ENCODE data around the gene ATP8B2.
"Not testable (repeated sequence)": the region's sequence is repeated elsewhere in the genome, so short reads cannot be mapped to it uniquely, and the experiment has no call there.

The ATP8B2 gene

DNA sequence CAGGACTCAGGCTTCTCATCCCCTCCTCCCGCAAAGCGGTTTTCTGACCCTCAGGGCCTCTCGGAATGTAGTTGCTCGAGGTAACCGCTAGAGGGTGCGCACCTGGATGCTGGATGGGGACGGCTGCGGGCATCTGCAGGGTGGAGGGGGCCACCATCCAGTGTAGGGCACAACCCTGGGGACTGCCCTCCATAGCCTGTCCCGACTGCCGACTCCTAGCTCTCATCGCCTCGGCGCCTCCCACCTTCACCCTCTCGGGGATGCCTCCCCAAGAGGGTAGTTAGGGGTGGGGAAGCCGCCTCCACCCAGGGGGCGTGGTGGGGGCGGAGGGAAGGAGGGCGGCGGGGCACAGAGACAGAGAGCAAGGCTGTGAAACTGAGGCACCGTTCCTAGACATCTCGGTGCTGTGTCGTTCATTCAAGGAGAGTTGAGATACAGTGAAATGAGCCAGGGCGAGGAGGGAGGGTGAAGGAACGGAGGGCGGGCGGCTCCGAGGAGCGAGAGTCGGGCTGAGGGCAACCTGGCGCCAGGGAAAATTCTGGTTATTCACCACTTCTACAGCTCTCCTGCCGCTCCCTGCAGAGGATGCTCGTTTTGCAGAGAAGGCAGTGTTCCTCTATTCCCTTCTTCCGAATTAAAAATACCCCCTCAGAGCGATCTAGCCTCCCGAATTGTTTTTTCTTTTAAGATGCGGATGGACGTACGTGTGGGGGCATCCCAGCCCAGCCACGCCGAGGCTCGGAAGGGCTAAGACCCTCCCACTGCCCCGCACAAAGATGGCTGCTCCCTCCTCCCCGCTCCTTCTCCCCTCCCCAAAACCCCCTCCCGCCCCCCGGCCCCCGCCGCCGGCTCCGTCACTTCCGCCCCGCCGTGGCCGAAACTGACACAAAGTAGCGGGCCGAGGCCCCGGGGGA, at the start of gene ATP8B2:
ATP8B2 (plus strand) TSS at position 857 of the 914 bp plus-strand sequence. CDS start 2,617 bp downstream, outside the sequence.
- peak; percentile 77 for DNase-seq

DNA sequence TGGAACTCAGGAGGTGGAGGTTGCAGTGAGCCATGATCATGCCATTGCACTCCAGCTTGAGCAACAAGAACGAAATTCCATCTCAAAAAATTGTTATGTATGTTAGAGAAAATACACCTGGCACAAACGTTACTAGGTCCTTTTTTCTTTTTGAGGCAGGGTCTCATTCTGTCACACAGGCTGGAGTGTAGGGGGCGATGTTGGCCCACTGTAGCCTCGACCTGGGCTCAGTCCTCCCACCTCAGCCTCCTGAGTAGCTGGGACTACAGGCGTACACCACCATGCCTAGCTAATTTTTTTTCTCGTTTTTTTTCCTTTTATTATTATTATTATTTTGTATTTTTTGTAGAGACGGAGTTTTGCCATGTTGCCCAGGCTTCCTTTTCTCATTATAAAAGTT, 48.5 kb upstream of the ATP8B2 start:
- no peak for DNase-seq

DNA sequence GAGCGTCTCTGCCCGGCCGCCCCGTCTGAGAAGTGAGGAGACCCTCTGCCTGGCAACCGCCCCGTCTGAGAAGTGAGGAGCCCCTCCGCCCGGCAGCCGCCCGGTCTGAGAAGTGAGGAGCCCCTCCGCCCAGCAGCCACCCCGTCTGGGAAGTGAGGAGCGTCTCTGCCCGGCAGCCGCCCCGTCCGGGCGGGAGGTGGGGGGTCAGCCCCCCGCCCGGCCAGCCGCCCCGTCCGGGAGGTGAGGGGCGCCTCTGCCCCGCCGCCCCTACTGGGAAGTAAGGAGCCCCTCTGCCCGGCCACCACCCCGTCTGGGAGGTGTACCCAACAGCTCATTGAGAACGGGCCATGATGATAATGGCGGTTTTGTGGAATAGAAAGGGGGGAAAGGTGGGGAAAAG, 37.7 kb upstream of the ATP8B2 start:
- not testable (repeated sequence) for DNase-seq

- DNase-seq, result no peak
These were observed 36.7 kb upstream of the ATP8B2 start for GRCh38 chr1:154288661-154289060.

DNA sequence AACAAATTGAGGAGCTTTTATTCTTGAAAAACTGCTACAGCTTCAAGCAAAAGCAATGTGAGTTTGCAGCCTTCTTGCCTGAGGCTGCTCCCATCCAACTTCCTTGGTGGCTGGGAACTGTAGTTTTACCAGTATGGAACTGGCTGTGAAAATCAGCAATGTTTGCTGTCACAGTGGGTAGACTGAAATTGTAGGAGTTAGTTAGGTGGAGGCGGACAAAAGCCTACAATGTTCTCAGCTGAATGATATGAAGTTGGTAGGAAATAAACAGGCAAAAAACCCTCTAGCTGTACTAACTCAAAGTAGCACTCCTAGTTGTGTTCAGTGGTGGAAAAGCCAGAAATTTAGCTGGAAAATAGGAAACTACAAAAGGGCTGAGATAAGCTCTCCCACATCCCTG, 34.4 kb upstream of the ATP8B2 start:
- no peak for DNase-seq

- no peak for DNase-seq
These were observed 29.7 kb upstream of the ATP8B2 start for GRCh38 chr1:154295408-154296235.

GRCh38 chr1:154301582-154301981, 23.7 kb upstream of the ATP8B2 start:
- DNase-seq, result no peak

DNA sequence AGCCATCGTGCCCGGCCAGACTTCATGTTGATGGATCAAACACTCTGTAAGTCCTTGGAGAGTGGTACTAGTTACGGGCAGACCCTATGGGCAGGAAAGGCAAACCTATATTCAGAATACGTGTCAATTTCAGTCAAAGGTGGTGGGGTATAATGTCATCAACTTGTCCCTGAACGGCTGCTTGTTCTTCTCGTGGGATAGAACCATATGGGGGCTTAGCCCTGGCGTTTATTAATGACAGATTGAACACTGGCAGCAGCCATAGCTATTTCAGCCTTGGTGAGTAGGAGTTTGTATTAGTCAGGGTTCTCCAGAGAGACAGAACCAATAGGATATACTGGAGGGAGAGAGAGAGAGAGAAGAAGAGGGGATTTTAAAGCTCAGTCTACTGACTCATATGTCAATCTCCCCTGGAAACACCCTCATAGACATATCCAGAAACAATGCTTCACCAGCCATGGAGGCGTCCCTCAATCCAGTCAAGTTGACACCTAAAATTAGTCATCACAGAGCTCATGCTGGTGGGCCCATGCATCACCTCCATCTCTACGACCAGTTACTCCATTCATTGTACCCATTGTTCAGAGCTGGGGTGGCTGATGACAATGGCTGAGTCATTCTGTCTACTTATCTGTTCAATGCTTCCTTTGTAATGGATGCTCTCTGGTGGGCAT, 20.5 kb upstream of the ATP8B2 start:
- no peak for DNase-seq

DNA sequence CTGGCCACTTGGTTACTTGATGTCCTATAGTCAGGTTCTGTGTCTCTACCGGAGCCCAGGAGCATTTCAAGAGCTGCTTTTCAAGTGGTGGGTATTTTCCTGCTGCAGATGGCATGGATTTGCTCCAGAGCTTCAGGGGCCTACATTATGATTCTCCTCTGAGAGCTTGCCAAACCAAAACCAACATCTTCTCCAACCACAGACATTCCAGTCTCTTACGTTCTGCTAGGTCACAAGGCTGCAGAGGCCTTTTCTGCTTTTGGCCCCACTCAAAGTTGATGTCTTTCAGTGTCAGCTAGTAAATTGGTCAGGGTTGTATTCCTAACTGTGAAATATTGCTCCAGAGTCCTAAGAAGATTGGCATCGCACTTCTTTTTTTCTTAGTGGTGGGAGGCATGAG, 19.2 kb upstream of the ATP8B2 start:
- no peak for DNase-seq

GRCh38 chr1:154307670-154308270, 17.6 kb upstream of the ATP8B2 start:
- DNase-seq, result not testable (repeated sequence)

- DNase-seq, result not testable (repeated sequence)
These were observed 16.2 kb upstream of the ATP8B2 start for GRCh38 chr1:154309136-154309535.

- DNase-seq, result not testable (repeated sequence)
These were observed 12.9 kb upstream of the ATP8B2 start for GRCh38 chr1:154312229-154313065.

GRCh38 chr1:154313066-154313356, 12.3 kb upstream of the ATP8B2 start:
- no peak for DNase-seq

DNA sequence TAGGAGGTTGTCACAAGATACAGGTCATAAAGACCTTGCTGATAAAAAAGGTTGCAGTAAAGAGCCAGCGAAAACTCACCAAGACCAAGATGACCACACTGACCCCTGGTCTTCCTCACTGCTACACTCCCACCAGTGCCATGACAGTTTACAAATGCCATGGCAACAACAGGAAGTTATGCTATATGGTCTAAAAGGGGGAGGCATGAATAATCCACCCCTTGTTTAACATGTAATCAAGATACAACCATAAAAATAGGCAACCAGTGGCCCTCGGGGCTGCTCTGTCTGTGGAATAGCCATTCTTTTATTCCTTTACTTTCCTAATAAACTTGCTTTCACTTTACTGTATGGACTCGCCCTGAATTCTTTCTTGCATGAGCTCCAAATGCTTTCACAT, 11.1 kb upstream of the ATP8B2 start:
- DNase-seq, result not testable (repeated sequence)

GRCh38 chr1:154316704-154317103, 8.6 kb upstream of the ATP8B2 start:
- no peak for DNase-seq

- DNase-seq, result no peak
These were observed 6.9 kb upstream of the ATP8B2 start for GRCh38 chr1:154318386-154318785.

DNA sequence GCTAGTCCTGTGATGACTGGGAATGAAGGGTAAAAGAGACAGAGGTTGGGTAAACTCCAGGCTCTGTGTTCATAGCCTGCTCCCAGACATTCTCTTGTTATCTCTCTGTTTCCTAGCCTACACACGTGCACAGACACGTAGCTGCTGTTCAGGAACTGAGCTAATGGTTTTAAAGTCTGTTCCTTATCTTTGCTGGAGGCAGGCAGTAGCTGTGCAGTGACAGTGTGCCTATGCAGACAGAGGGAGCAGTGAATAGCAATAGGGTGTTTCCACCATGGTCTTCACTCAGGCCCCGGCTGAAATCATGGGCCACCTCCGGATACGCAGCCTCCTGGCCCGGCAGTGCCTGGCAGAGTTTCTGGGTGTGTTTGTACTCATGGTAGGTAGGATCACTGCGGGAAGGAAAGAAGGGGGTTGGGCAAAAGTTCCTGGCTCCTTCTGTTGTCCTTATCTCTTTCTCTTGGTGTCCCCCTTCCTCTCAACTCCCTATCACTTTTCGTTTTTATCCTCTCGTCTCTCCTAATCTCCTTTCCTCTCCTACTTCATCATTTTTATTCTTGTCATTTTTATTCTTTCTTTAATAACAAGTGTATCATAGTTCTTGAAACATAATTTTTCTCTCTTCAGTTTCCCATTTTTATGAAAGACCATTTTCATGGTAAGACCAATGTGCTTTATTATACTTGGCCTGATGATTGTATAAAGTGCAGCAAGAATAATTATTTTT, 4.3 kb upstream of the ATP8B2 start, which contains the start of gene AQP10:
AQP10 (plus strand) TSS at position 212 of the 727 bp plus-strand sequence; CDS start at position 275, 63 bp downstream.
- peak; percentile 8 for DNase-seq

DNA sequence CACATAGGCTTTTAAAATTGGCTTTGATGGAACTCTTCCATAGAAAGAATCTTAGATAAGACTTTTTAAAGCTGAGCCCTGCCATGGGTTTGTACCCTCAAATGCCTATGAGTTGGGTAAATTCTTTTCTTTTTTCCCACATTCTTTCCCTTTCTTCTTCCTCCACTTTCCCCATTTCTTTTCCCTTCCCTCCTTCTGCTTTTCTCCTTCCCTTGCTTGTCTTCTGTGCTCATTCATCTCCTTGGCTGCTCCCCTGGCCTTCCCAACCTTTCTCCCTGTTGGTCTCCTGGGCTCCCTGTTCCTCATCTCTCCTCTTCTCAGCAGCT, 3.8 kb upstream of the ATP8B2 start:
- not testable (repeated sequence) for DNase-seq

DNA sequence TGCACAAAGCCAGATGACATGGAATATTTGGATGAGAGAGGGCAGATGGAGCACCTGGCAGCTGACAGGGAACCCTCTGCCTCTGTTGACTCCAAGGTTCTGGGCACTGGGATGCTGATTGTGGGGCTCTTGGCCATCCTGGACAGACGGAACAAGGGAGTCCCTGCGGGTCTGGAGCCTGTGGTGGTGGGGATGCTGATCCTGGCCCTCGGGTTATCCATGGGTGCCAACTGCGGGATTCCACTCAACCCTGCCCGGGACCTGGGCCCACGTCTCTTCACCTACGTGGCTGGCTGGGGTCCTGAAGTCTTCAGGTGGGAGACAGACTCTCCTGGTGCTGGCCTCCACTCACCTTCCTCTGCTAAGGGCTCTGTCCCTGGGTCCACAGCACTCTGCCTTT, 1.8 kb upstream of the ATP8B2 start:
- DNase-seq, result no peak

DNA sequence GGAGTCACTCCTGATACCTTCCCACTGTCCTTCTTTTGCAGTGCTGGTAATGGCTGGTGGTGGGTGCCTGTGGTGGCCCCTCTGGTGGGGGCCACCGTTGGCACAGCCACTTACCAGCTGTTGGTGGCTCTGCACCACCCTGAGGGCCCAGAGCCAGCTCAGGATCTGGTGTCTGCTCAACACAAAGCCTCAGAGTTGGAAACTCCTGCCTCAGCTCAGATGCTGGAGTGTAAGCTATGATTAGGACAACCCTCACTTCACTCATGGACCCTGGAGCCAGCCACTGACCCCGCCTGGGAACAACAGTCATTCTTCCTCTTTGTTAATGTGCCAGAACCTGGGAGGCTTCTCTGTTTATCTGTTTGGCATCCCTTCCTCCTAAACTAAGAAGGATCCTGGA, 1.1 kb upstream of the ATP8B2 start:
- DNase-seq, result no peak

Data from DMS153 (cell line).